Natural killer cell (primary cell): ENCODE measurements around the gene PSMD13. TPM values are rescaled to one million over a fixed set of nuclear protein-coding genes. Genes with fewer than 3 reads are reported as not detected.

Experiments
- ATAC-seq, 3 donors: fragments of 150-1000 bp in 2 of 3; fragments of 200-7000 bp in 1 of 3; cut with Tn5 transposase; 1 replicate in 1 of 3; 2 replicates in 2 of 3; pipeline ENCODE4 v1.10.0; 2021; ENCODE audit warnings: mild to moderate bottlenecking in 2 of 3, moderate library complexity in 2 of 3
- DNase-seq, 2 donors: peaks; one replicate each; pipeline versions ENCODE4 v3.0.0 to v3.0.0-alpha.2; 2013 to 2021; ENCODE audit warnings: mixed read lengths in 1 of 2
- H3K27ac ChIP-seq: one replicate; pipeline ENCODE4 v1.5.1; 2013; ENCODE audit warnings: mild to moderate bottlenecking, low read length
- H3K27me3 ChIP-seq: one replicate; pipeline ENCODE4 v1.6.1; 2013; ENCODE audit warnings: low read length; ENCODE audit not compliant: control insufficient read depth, insufficient read depth
- H3K36me3 ChIP-seq: one replicate; pipeline ENCODE4 v1.6.1; 2013; ENCODE audit warnings: low read length; ENCODE audit not compliant: control insufficient read depth, insufficient read depth
- H3K4me1 ChIP-seq: one replicate; pipeline ENCODE4 v1.6.1; 2013; ENCODE audit warnings: low read length; ENCODE audit not compliant: control insufficient read depth, insufficient read depth
- H3K4me3 ChIP-seq: one replicate; pipeline ENCODE4 v1.5.1; 2013; ENCODE audit warnings: low read length
- H3K9me3 ChIP-seq: one replicate; pipeline ENCODE4 v1.6.1; 2013; ENCODE audit warnings: low read length; ENCODE audit not compliant: control insufficient read depth, insufficient read depth
- H3K27ac Mint-ChIP-seq, 2 donors: one replicate each; pipeline ENCODE4 v1.8.0; 2022; ENCODE audit warnings: mild to moderate bottlenecking in 2 of 2, mixed read lengths in 2 of 2, moderate library complexity in 1 of 2
- H3K27me3 Mint-ChIP-seq, 2 donors: one replicate each; pipeline ENCODE4 v1.8.0; 2022; ENCODE audit warnings: low read depth in 2 of 2, mixed read lengths in 2 of 2
- H3K36me3 Mint-ChIP-seq: one replicate; pipeline ENCODE4 v1.8.0; 2022; ENCODE audit warnings: mixed read lengths
- H3K4me1 Mint-ChIP-seq, 2 donors: one replicate each; pipeline ENCODE4 v1.8.0; 2022; ENCODE audit warnings: mixed read lengths in 2 of 2
- H3K4me3 Mint-ChIP-seq: one replicate; pipeline ENCODE4 v1.8.0; 2022; ENCODE audit warnings: mild to moderate bottlenecking, moderate library complexity, mixed read lengths
- H3K9me3 Mint-ChIP-seq, 2 donors: one replicate each; pipeline ENCODE4 v1.8.0; 2022; ENCODE audit warnings: mixed read lengths in 2 of 2
- CTCF ChIP-seq: fragments of 200-600 bp; IDR thresholded peaks from one replicate; pipeline ENCODE4 v1.8.0; 2022; ENCODE audit warnings: antibody characterized with exemption
- WGBS: methylation state at CpG from one replicate; pipeline ENCODE4 v1.1.7; 2013; ENCODE audit warnings: missing lambda C conversion rate; ENCODE audit not compliant: insufficient coverage; 5-methylcytosine and 5-hydroxymethylcytosine counted together
- intact Hi-C: fragments of 100-400 bp; cut with micrococcal nuclease; formaldehyde crosslinking; loops from one replicate; pipeline ENCODE4 v1.14.2; 2022
- total RNA-seq, 4 donors: library from RNA; stranded (reverse); fragments of 120-200 nt in 1 of 4; gene quantifications; one replicate each; pipeline versions ENCODE4 v1.2.3 to v1.2.4, GENCODE V29; 2013 to 2022

PSMD13 gene
- total RNA-seq, 3 donors from 2014 or later (not counting 1 experiment from before 2014, with no cell fraction given) = 94.6 to 111 (median 104) TPM

- DNase-seq (peak in 1 of 2 donors; percentile 55), ATAC-seq (no peak)
These were observed 63.4 kb downstream of the PSMD13 start for GRCh38 chr11:299951-300735.

More at GRCh38 chr11:299951-300735, 63.4 kb downstream of the PSMD13 start:
- intact Hi-C loops = no loop called here
- Histone ChIP-seq H3K27me3 (no peaks in the 10 kb centered on the region), H3K36me3 (peaks cover 6% of the 10 kb centered on the region), H3K27ac (no peak overlapping the region), H3K4me1 (peaks cover 56% of the 10 kb centered on the region), H3K9me3 (no peaks in the 10 kb centered on the region), H3K4me3 (no peak overlapping the region)
- Mint-ChIP-seq H3K27ac (no peak overlapping the region), H3K4me3 (no peak overlapping the region), H3K4me1 (peaks cover 22 to 23% of the 10 kb centered on the region in 2 donors), H3K36me3 (no peaks in the 10 kb centered on the region), H3K27me3 (no peaks in the 10 kb centered on the region), H3K9me3 (no peaks in the 10 kb centered on the region)
- WGBS = 54% methylated on average over 20 of the region's 20 CpGs
- TF ChIP-seq CTCF = no peak

Other genes with a start within 250 kb of the PSMD13 start
- 1 to 10 TPM in 1 of 3 donors, under 1 TPM in 1, not detected in 1; 0.73 to 2.1 TPM for gene SCGB1C1, start 43.9 kb upstream of the PSMD13 start, total RNA-seq
- gene BET1L, start 29.6 kb upstream of the PSMD13 start, total RNA-seq = 10 to 100 TPM; 32.4 to 44.1 (median 35.8) TPM
- gene RIC8A, start 29.3 kb upstream of the PSMD13 start, total RNA-seq = 100 to 1,000 TPM; 102 to 153 (median 106) TPM
- 10 to 100 TPM; 20.1 to 24.2 (median 21.2) TPM for gene SIRT3, start 634 bp upstream of the PSMD13 start, total RNA-seq
- gene NLRP6, start 41.4 kb downstream of the PSMD13 start, total RNA-seq = 1 to 10 TPM; 1.7 to 3.0 (median 2.3) TPM
- gene PGGHG, start 52.1 kb downstream of the PSMD13 start, total RNA-seq = 100 to 1,000 TPM; 130 to 237 (median 153) TPM
- not detected for gene IFITM5, start 62.5 kb downstream of the PSMD13 start, total RNA-seq
- gene IFITM2, start 70.8 kb downstream of the PSMD13 start, total RNA-seq = 1,000 to 10,000 TPM; 1,080 to 1,421 (median 1,273) TPM
- 100 to 1,000 TPM; 540 to 809 (median 710) TPM for gene IFITM1, start 77.1 kb downstream of the PSMD13 start, total RNA-seq
- 100 to 1,000 TPM in 1 of 3 donors, 10 to 100 TPM in 2; 64.0 to 165 (median 93.6) TPM for gene IFITM3, start 83.9 kb downstream of the PSMD13 start, total RNA-seq
- gene B4GALNT4, start 132.5 kb downstream of the PSMD13 start, total RNA-seq = 1 to 10 TPM in 2 of 3 donors, under 1 TPM in 1; 0.66 to 1.5 (median 1.5) TPM
- under 1 TPM in 2 of 3 donors, not detected in 1; 0.29 to 0.56 TPM for gene PKP3, start 157.2 kb downstream of the PSMD13 start, total RNA-seq
- gene SIGIRR, start 178.0 kb downstream of the PSMD13 start, total RNA-seq = 100 to 1,000 TPM; 619 to 690 (median 666) TPM
- gene ANO9, start 205.0 kb downstream of the PSMD13 start, total RNA-seq = 10 to 100 TPM; 15.1 to 21.3 (median 15.1) TPM
- 10 to 100 TPM; 21.5 to 25.1 (median 23.4) TPM for gene PTDSS2, start 213.3 kb downstream of the PSMD13 start, total RNA-seq